ENCODE measurements around the gene POC5.
A peak's percentile ranks its signal among the peaks of the same experiment; 100 is the strongest.

DNA sequence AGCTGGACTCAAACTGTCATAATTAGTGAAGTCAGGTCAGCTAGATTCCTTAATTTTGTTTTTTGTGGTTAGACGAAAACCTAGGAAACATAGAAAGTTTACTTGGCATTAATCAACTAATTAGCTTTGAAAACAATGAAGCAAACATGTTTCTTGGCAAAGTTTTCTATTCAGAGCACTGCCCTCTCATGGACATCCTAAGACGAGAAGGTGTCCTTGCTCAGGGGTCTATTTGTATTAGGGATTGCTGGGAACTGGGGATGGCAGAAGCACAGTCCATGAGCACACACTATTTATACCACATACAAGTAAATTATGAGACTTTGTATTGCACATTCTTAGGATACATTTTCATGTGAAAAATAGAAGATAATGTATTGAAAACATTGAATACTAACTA, 49.7 kb downstream of the POC5 start:
- TF ChIP-seq, protein P1, sequence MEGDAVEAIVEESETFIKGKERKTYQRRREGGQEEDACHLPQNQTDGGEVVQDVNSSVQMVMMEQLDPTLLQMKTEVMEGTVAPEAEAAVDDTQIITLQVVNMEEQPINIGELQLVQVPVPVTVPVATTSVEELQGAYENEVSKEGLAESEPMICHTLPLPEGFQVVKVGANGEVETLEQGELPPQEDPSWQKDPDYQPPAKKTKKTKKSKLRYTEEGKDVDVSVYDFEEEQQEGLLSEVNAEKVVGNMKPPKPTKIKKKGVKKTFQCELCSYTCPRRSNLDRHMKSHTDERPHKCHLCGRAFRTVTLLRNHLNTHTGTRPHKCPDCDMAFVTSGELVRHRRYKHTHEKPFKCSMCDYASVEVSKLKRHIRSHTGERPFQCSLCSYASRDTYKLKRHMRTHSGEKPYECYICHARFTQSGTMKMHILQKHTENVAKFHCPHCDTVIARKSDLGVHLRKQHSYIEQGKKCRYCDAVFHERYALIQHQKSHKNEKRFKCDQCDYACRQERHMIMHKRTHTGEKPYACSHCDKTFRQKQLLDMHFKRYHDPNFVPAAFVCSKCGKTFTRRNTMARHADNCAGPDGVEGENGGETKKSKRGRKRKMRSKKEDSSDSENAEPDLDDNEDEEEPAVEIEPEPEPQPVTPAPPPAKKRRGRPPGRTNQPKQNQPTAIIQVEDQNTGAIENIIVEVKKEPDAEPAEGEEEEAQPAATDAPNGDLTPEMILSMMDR (IDR thresholded peaks at IDR 0.05; ENCODE audit: low read depth, low read length) = peak; percentile 48
- TF ChIP-seq EZH2phosphoT487 (IDR thresholded peaks at IDR 0.05; ENCODE audit: low read depth) = no peak
